ENCODE results near the gene GKN1. TPM values are rescaled to one million over a fixed set of nuclear protein-coding genes. Genes with fewer than 3 reads are reported as not detected.

The GKN1 gene
- total and polyA plus RNA-seq, 2 experiments from 2014 or later: not detected

- no peaks in the 10 kb centered on the region for H3K4me1 ChIP-seq (ENCODE audit: low read depth)
- H3K27me3 ChIP-seq: peaks cover 9% of the 10 kb centered on the region
- no peak overlapping the region for H3K4me3 ChIP-seq
- H3K9me3 ChIP-seq (ENCODE audit: low read depth): no peaks in the 10 kb centered on the region
- no peak for DNase-seq (ENCODE audit: low read depth in 1 of 2, low spot score in 1 of 2)
- H3K36me3 ChIP-seq: no peaks in the 10 kb centered on the region
- no peak for TF ChIP-seq CTCF (IDR thresholded peaks at IDR 0.05; ENCODE audit: low read depth, low read length)
- no peak overlapping the region for H3K27ac ChIP-seq
Measured at GRCh38 chr2:68978098-68978497, 3.7 kb downstream of the GKN1 start.

- H3K4me1 ChIP-seq (ENCODE audit: low read depth): no peaks in the 10 kb centered on the region
- H3K27ac ChIP-seq: no peak overlapping the region
- DNase-seq (ENCODE audit: low read depth in 1 of 2, low spot score in 1 of 2): no peak
- no peaks in the 10 kb centered on the region for H3K9me3 ChIP-seq (ENCODE audit: low read depth)
- H3K36me3 ChIP-seq: no peaks in the 10 kb centered on the region
- peaks cover 9% of the 10 kb centered on the region for H3K27me3 ChIP-seq
- H3K4me3 ChIP-seq: no peak overlapping the region
- no peak for TF ChIP-seq CTCF (IDR thresholded peaks at IDR 0.05; ENCODE audit: low read depth, low read length)
Measured at GRCh38 chr2:68980956-68981355, 6.5 kb downstream of the GKN1 start.

- no peaks in the 10 kb centered on the region for H3K9me3 ChIP-seq (ENCODE audit: low read depth)
- peaks cover 6% of the 10 kb centered on the region for H3K27me3 ChIP-seq
- H3K4me3 ChIP-seq: no peak overlapping the region
- DNase-seq (ENCODE audit: low read depth in 1 of 2, low spot score in 1 of 2): peak in 1 of 2 donors; percentile 22
- TF ChIP-seq CTCF (IDR thresholded peaks at IDR 0.05; ENCODE audit: low read depth, low read length): no peak
- H3K36me3 ChIP-seq: no peaks in the 10 kb centered on the region
- no peak overlapping the region for H3K27ac ChIP-seq
- no peaks in the 10 kb centered on the region for H3K4me1 ChIP-seq (ENCODE audit: low read depth)
Measured at GRCh38 chr2:68987021-68987503, 12.6 kb downstream of the GKN1 start.

GRCh38 chr2:68989035-68989434 is 14.6 kb downstream of the GKN1 start:
- Histone ChIP-seq H3K4me1 (ENCODE audit: low read depth) (no peaks in the 10 kb centered on the region), H3K27me3 (peaks cover 6% of the 10 kb centered on the region), H3K9me3 (ENCODE audit: low read depth) (no peaks in the 10 kb centered on the region), H3K36me3 (no peaks in the 10 kb centered on the region), H3K4me3 (no peak overlapping the region), H3K27ac (no peak overlapping the region)
- TF ChIP-seq CTCF (IDR thresholded peaks at IDR 0.05; ENCODE audit: low read depth, low read length): no peak
- no peak for DNase-seq (ENCODE audit: low read depth in 1 of 2, low spot score in 1 of 2)

GRCh38 chr2:68992341-68992740 is 17.9 kb downstream of the GKN1 start:
- peaks cover 6% of the 10 kb centered on the region for H3K27me3 ChIP-seq
- H3K27ac ChIP-seq: no peak overlapping the region
- TF ChIP-seq CTCF (IDR thresholded peaks at IDR 0.05; ENCODE audit: low read depth, low read length): no peak
- H3K9me3 ChIP-seq (ENCODE audit: low read depth): no peaks in the 10 kb centered on the region
- H3K36me3 ChIP-seq: no peaks in the 10 kb centered on the region
- DNase-seq (ENCODE audit: low read depth in 1 of 2, low spot score in 1 of 2): no peak
- no peak overlapping the region for H3K4me3 ChIP-seq
- H3K4me1 ChIP-seq (ENCODE audit: low read depth): no peaks in the 10 kb centered on the region

GRCh38 chr2:68992933-68993332 is 18.5 kb downstream of the GKN1 start:
- no peak overlapping the region for H3K4me3 ChIP-seq
- H3K36me3 ChIP-seq: no peaks in the 10 kb centered on the region
- H3K9me3 ChIP-seq (ENCODE audit: low read depth): no peaks in the 10 kb centered on the region
- H3K4me1 ChIP-seq (ENCODE audit: low read depth): no peaks in the 10 kb centered on the region
- H3K27me3 ChIP-seq: peaks cover 6% of the 10 kb centered on the region
- no peak for DNase-seq (ENCODE audit: low read depth in 1 of 2, low spot score in 1 of 2)
- H3K27ac ChIP-seq: no peak overlapping the region
- TF ChIP-seq CTCF (IDR thresholded peaks at IDR 0.05; ENCODE audit: low read depth, low read length): no peak
